ENCODE measurements around the gene DCAF11. TPM values are rescaled to one million over a fixed set of nuclear protein-coding genes. Genes with fewer than 3 reads are reported as not detected.

Gene DCAF11
- total and polyA plus RNA-seq, 2 of the 13 experiments (the other 11 are each of a cell fraction or from before 2014, with no cell fraction given): 150 to 257 TPM

- TF ChIP-seq, protein P1, sequence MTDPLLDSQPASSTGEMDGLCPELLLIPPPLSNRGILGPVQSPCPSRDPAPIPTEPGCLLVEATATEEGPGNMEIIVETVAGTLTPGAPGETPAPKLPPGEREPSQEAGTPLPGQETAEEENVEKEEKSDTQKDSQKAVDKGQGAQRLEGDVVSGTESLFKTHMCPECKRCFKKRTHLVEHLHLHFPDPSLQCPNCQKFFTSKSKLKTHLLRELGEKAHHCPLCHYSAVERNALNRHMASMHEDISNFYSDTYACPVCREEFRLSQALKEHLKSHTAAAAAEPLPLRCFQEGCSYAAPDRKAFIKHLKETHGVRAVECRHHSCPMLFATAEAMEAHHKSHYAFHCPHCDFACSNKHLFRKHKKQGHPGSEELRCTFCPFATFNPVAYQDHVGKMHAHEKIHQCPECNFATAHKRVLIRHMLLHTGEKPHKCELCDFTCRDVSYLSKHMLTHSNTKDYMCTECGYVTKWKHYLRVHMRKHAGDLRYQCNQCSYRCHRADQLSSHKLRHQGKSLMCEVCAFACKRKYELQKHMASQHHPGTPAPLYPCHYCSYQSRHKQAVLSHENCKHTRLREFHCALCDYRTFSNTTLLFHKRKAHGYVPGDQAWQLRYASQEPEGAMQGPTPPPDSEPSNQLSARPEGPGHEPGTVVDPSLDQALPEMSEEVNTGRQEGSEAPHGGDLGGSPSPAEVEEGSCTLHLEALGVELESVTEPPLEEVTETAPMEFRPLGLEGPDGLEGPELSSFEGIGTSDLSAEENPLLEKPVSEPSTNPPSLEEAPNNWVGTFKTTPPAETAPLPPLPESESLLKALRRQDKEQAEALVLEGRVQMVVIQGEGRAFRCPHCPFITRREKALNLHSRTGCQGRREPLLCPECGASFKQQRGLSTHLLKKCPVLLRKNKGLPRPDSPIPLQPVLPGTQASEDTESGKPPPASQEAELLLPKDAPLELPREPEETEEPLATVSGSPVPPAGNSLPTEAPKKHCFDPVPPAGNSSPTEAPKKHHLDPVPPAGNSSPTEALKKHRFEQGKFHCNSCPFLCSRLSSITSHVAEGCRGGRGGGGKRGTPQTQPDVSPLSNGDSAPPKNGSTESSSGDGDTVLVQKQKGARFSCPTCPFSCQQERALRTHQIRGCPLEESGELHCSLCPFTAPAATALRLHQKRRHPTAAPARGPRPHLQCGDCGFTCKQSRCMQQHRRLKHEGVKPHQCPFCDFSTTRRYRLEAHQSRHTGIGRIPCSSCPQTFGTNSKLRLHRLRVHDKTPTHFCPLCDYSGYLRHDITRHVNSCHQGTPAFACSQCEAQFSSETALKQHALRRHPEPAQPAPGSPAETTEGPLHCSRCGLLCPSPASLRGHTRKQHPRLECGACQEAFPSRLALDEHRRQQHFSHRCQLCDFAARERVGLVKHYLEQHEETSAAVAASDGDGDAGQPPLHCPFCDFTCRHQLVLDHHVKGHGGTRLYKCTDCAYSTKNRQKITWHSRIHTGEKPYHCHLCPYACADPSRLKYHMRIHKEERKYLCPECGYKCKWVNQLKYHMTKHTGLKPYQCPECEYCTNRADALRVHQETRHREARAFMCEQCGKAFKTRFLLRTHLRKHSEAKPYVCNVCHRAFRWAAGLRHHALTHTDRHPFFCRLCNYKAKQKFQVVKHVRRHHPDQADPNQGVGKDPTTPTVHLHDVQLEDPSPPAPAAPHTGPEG (CRISPR knock-in tag; IDR thresholded peaks at IDR 0.05): no peak
- TF ChIP-seq ZNF367 (CRISPR knock-in tag; IDR thresholded peaks at IDR 0.05; ENCODE audit: borderline replicate concordance) (no peak), SMYD3 (CRISPR knock-in tag; IDR thresholded peaks at IDR 0.05) (no peak), SMARCC2 (IDR thresholded peaks at IDR 0.05) (no peak), KLF11 (CRISPR knock-in tag; IDR thresholded peaks at IDR 0.05) (no peak), ZSCAN12 (CRISPR knock-in tag; IDR thresholded peaks at IDR 0.05) (no peak), ZSCAN22 (CRISPR knock-in tag; IDR thresholded peaks at IDR 0.05) (no peak), TCF7L2 (IDR thresholded peaks at IDR 0.05; ENCODE audit: low read depth, low read length) (no peak), ZHX2 (IDR thresholded peaks at IDR 0.05; ENCODE audit: low read depth) (no peak), ZHX2 (CRISPR knock-in tag; IDR thresholded peaks at IDR 0.05; ENCODE audit: borderline replicate concordance) (no peak), ZSCAN25 (CRISPR knock-in tag; IDR thresholded peaks at IDR 0.05) (no peak), SETDB1 (CRISPR knock-in tag; IDR thresholded peaks at IDR 0.05; ENCODE audit: borderline replicate concordance) (no peak), MBD4 (IDR thresholded peaks at IDR 0.05; ENCODE audit: borderline replicate concordance, low read length) (no peak), ZNF432 (CRISPR knock-in tag; IDR thresholded peaks at IDR 0.05; ENCODE audit: borderline replicate concordance) (no peak), EED (CRISPR knock-in tag; IDR thresholded peaks at IDR 0.05) (peak; percentile 74; the same call in 1 of the 2 replicates)
- TF ChIP-seq, protein P2, sequence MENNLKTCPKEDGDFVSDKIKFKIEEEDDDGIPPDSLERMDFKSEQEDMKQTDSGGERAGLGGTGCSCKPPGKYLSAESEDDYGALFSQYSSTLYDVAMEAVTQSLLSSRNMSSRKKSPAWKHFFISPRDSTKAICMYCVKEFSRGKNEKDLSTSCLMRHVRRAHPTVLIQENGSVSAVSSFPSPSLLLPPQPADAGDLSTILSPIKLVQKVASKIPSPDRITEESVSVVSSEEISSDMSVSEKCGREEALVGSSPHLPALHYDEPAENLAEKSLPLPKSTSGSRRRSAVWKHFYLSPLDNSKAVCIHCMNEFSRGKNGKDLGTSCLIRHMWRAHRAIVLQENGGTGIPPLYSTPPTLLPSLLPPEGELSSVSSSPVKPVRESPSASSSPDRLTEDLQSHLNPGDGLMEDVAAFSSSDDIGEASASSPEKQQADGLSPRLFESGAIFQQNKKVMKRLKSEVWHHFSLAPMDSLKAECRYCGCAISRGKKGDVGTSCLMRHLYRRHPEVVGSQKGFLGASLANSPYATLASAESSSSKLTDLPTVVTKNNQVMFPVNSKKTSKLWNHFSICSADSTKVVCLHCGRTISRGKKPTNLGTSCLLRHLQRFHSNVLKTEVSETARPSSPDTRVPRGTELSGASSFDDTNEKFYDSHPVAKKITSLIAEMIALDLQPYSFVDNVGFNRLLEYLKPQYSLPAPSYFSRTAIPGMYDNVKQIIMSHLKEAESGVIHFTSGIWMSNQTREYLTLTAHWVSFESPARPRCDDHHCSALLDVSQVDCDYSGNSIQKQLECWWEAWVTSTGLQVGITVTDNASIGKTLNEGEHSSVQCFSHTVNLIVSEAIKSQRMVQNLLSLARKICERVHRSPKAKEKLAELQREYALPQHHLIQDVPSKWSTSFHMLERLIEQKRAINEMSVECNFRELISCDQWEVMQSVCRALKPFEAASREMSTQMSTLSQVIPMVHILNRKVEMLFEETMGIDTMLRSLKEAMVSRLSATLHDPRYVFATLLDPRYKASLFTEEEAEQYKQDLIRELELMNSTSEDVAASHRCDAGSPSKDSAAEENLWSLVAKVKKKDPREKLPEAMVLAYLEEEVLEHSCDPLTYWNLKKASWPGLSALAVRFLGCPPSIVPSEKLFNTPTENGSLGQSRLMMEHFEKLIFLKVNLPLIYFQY (CRISPR knock-in tag; IDR thresholded peaks at IDR 0.05; ENCODE audit: borderline replicate concordance): no peak
Observed at GRCh38 chr14:24150993-24151392, 36.4 kb downstream of the DCAF11 start (continued).
